Measurements from ENCODE around the gene PTPRCAP.

GRCh38 chr11:67482827-67483798 is 45.6 kb upstream of the PTPRCAP start, which contains the start of gene AIP:
- TF ChIP-seq CTCF (IDR thresholded peaks at IDR 0.05; ENCODE audit: low read depth, low read length) (no peak), POLR2A (IDR thresholded peaks at IDR 0.05; ENCODE audit: extremely low read depth, insufficient read length) (peak; percentile 55), MAX (IDR thresholded peaks at IDR 0.05; ENCODE audit: low read depth, low read length) (peak; percentile 97)

Measured in NB4 (cell line).